ENCODE data around the gene ERCC4.

ERCC4 gene

DNA sequence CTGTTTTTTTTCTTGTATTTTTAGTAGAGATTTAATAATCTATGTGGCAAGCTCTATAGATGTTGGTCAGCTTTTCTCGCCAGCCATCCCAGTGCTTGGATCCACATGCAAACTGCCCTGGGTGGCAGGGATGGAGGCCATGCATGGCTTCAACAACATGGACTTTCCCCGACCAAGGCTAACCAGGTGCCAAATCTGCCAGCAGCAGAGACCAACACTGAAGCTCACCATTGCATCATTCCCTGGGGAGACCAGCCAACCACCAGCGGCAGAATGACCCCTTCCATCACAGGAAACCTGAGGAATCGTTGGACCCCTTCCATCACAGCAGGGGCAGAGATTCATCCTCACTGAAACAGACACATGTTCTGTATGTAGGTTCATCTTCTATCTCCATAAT, 27.7 kb upstream of the ERCC4 start:
- no peak for DNase-seq (ENCODE audit: extremely low read depth, low read depth)
- TF ChIP-seq, protein P1, sequence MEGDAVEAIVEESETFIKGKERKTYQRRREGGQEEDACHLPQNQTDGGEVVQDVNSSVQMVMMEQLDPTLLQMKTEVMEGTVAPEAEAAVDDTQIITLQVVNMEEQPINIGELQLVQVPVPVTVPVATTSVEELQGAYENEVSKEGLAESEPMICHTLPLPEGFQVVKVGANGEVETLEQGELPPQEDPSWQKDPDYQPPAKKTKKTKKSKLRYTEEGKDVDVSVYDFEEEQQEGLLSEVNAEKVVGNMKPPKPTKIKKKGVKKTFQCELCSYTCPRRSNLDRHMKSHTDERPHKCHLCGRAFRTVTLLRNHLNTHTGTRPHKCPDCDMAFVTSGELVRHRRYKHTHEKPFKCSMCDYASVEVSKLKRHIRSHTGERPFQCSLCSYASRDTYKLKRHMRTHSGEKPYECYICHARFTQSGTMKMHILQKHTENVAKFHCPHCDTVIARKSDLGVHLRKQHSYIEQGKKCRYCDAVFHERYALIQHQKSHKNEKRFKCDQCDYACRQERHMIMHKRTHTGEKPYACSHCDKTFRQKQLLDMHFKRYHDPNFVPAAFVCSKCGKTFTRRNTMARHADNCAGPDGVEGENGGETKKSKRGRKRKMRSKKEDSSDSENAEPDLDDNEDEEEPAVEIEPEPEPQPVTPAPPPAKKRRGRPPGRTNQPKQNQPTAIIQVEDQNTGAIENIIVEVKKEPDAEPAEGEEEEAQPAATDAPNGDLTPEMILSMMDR (IDR thresholded peaks at IDR 0.05; ENCODE audit: low read depth, low read length), result no peak

DNA sequence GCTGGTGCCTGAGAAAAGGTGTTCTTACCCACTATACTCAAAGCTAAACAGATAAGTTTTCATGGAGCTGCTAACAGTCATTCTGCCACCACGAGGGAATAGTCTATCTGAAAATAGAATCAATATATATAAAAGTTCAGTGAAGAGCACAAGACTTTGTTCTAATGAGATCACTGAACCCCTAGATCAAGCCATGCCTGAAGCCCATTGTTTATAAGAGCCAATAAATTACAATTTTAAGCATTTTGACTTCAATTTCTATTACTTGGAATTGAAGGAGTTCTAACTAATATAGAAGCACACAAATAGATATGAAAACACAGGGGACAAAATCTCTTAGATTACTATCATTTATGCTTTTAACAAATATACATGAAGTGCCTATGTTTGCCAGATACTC, 24.4 kb upstream of the ERCC4 start:
- TF ChIP-seq, protein P1 (IDR thresholded peaks at IDR 0.05; ENCODE audit: low read depth, low read length), result no peak
- DNase-seq (ENCODE audit: extremely low read depth, low read depth), result no peak

DNA sequence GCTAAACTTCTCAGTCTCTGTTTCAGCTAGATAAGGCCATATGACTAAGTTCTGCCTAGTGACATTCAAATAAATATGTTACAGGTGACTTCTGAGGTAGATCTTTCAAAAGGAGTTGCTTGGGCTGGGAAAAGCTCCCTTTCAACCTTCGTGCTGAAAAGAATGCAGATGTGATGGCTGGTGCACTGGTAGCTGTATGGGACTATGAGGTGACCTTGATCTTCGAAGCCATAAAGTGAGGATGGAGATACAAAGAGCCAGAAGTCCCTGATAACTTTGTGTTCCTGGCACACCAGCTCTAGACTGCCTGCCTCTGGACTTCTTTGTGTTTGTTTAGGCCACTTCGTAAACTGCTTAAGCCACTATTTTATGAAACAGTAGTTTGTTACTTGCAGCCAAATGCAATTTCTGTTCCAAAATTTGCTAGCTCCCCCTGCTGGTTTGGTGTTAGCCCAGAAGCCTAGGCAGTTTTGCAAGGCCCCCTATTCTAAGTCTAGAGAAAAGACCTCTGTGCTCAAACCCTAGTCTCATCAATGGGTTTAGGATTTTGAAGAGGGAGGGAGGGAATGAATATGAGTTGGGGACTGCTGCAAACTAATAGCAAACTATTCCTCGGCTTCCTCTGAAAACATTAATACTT, 23.3 kb upstream of the ERCC4 start:
- DNase-seq (ENCODE audit: extremely low read depth, low read depth), result no peak

DNA sequence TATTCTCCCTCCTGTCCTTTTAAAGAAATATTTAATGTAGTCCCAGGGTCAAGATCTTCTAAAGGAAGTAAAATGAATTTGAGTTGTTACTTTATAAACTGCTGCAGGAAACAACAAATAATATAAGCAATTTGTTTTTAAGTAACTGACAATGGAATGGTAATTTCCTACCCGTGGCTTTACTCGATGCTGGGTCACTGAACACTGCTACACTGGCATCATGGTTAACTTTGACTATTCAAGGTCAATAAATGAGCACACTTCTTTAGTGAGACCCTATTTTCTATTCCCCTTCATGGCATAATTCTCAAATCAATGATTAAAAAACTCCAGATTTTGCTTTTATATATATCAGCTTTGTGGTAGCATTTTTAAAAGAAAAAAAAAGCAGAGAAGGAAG, 22.1 kb upstream of the ERCC4 start:
- no peak for DNase-seq (ENCODE audit: extremely low read depth, low read depth)
- TF ChIP-seq, protein P1 (IDR thresholded peaks at IDR 0.05; ENCODE audit: low read depth, low read length), result no peak

More for the DNA sequence above, 23.3 kb upstream of the ERCC4 start:
- TF ChIP-seq, protein P1 (IDR thresholded peaks at IDR 0.05; ENCODE audit: low read depth, low read length), result no peak; the same call in 1 of the 2 replicates

DNA sequence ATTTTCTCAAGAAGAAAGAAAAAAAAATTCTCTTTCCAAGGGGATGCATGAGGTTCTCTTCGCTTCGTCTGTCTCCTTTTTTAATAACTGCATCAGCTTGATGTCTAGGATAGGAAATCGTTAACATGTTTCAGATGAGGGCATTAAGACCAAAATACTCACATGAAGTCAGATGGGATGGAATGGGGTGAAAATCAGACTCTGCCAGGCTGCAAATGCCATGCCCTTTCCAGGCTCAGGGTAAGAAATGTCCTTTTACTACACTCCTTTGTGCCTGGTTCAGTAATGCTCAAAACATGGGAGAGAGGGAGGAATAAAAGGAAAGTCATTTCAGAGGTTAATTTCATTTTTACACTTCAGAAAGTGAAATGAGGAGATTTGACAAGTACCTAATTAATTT, 21.7 kb upstream of the ERCC4 start:
- TF ChIP-seq, protein P1 (IDR thresholded peaks at IDR 0.05; ENCODE audit: low read depth, low read length), result no peak
- DNase-seq (ENCODE audit: extremely low read depth, low read depth), result no peak

DNA sequence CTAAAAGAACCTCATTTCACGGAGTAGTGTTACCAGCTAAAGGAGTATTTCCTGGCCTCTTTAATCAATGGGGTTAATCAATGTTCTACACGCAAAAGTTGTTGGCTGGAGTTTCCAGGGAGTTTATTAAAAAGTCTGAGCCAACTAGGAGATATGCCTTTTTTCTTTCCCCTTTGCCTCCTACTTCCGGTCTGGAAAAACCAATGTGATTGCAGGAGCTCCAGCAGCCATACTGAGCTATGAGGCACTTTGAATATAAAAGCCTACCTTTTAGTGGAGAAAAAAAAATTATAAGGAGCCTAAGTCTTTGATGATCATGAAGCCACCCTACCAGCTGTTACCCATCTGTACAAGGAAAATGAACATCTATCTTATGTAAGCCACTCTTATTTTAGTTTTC, 17.9 kb upstream of the ERCC4 start:
- DNase-seq (ENCODE audit: extremely low read depth, low read depth), result no peak
- TF ChIP-seq, protein P1 (IDR thresholded peaks at IDR 0.05; ENCODE audit: low read depth, low read length), result no peak

DNA sequence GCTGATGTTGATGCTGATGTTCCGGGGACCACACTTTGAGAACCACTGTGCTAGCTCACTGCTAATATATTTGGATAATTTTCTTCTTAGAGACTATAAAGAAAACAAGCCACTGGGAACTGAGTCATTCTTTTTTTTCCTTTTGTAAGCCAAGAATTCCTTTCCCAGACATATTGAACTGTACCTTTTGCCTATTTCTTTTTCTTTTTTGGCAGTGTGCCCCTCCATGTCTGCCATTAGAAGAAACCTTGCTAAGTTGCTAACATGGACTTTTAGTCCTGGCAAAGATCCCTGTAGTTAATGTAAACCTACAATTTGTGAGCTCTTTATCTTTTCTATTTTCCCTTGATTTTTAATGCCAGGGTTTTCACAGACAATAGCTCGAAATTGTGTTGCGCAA, 17.3 kb upstream of the ERCC4 start:
- DNase-seq (ENCODE audit: extremely low read depth, low read depth), result no peak
- TF ChIP-seq, protein P1 (IDR thresholded peaks at IDR 0.05; ENCODE audit: low read depth, low read length), result no peak

Measured in AG09319 (cell line).